ENCODE data around the gene ODAD3. TPM values are rescaled to one million over a fixed set of nuclear protein-coding genes. Genes with fewer than 3 reads are reported as not detected.
A peak's percentile ranks its signal among the peaks of the same experiment; 100 is the strongest.
"Not testable (repeated sequence)": the region's sequence is repeated elsewhere in the genome, so short reads cannot be mapped to it uniquely, and the experiment has no call there.

Gene ODAD3
- total and polyA plus RNA-seq, 4 donors, result 0.49 to 2.6 (median 1.6) TPM

DNA sequence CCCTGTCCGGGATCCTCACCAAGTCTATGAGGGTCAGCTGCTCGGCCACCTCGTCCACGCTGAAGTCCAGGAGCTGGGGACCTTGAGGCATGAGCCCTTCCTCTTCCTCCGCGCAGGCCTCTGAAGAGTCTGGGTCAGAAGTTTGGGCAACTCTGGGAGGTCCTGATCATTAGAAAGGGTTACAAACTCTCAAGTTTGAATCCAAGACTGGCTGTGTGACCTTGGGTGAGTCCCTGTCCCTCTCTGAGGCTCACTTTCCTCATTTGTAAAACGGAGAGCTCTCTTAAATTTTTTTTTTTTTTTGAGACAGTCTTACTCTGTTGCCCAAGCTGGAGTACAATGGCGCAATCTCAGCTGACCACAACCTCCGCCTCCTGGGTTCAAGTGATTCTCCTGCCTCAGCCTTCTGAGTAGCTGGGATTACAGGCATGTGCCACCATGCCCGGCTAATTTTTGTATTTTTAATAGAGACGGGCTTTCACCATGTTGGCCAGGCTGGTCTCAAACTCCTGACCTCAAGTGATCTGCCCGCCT, 28.2 kb downstream of the ODAD3 start:
- ATAC-seq (ENCODE audit: low FRiP score); DNase-seq; H3K36me3 ChIP-seq (ENCODE audit: control insufficient read depth in 1 of 2, insufficient read depth in 2 of 2, low read length in 1 of 2); H3K4me3 ChIP-seq (ENCODE audit: low read length in 2 of 2); H3K4me1 ChIP-seq (ENCODE audit: control insufficient read depth in 1 of 2, insufficient read depth in 2 of 2, low read length in 2 of 2); H3K27me3 ChIP-seq (ENCODE audit: control insufficient read depth in 1 of 2, insufficient read depth in 2 of 2, low read length in 1 of 2); H3K9me3 ChIP-seq (ENCODE audit: control insufficient read depth, low read length); intact Hi-C loops (cut with DNase I); H3K27ac ChIP-seq (ENCODE audit: low read depth in 1 of 2, low read length in 2 of 2): not testable (repeated sequence)
- 80 to 86% methylated on average over 12 of the region's 12 CpGs for WGBS, 2 donors

DNA sequence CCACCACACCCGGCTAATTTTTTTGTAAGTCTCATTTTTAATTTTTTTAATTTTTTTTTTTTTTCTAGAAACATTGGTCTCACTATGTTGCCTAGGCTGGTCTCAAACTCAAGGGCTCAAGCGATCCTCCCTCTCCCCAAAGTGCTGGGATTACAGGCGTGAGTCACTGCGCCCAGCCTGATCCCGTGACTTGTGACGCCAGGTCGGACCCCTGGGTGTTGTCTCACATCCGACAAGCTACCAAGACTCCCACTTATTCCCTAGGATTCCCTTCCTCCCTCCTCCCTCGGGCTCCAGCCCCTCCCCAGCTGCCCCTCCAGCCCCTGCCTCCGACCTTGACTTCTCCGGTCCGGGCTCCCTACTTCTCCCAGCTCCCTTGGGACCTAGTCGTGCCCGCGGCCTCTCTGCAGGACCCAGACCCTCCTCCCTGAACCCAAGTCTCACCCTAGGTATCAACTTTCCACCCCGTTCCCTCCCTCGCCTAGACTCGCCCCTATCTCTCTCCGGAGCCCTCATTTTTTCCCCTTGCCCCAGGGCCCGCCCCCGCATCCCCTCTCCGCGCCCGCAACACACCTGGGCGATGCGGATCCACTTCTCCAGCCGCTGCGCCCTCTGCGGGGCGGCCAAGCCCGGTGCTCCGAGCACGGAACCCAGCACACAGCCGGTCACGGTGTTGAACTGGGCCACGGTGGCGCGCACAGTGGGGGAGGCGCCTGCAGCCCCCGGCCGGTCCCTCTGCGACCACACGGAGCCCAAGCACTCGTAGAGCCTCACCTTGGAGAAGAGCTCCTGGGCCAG, 28.9 kb downstream of the ODAD3 start:
- intact Hi-C loops (cut with DNase I), result no loop called here
- Histone ChIP-seq H3K27ac (ENCODE audit: low read depth in 1 of 2, low read length in 2 of 2) (no peak overlapping the region), H3K4me3 (ENCODE audit: low read length in 2 of 2) (no peak overlapping the region), H3K9me3 (ENCODE audit: control insufficient read depth, low read length) (no peaks in the 10 kb centered on the region), H3K4me1 (ENCODE audit: control insufficient read depth in 1 of 2, insufficient read depth in 2 of 2, low read length in 2 of 2) (no peaks in the 10 kb centered on the region), H3K36me3 (ENCODE audit: control insufficient read depth in 1 of 2, insufficient read depth in 2 of 2, low read length in 1 of 2) (no peaks in the 10 kb centered on the region), H3K27me3 (ENCODE audit: control insufficient read depth in 1 of 2, insufficient read depth in 2 of 2, low read length in 1 of 2) (no peaks in the 10 kb centered on the region)
- 25 to 45% methylated on average over 44 of the region's 44 CpGs for WGBS, 2 donors
- ATAC-seq (ENCODE audit: low FRiP score) (no peak), DNase-seq (peak in 1 of 2 donors; percentile 75)

DNA sequence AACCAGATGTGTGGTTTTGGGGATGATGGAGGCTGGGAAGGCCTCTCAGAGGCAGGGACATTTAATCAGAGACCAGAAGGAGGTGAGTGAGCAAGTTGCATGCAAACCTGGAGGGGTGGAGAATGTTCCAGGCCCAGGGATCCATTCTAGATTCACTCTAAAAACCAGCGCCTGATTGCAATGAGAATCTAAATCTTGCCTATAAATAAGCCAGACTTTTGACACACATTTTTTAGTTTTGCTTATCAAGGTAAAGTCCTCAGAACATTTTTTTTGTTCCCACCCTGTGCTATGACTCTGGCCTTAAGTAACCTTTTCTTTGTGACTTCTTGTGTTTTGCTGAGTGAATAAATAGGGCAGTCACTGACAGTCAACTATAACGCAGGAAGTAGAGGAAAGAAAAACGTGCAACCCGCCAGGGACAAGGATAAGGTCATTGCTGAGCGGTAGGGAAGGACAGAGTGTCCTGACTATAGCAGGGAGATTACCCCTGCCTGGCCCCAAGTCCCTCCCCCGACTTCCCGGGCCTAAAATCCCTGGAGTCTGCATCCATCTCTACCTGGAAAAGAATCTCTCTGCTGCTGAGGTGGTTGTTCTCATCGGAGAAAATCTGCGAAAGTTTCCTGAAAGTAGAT, 30.2 kb downstream of the ODAD3 start:
- no peak for ATAC-seq (ENCODE audit: low FRiP score)

DNA sequence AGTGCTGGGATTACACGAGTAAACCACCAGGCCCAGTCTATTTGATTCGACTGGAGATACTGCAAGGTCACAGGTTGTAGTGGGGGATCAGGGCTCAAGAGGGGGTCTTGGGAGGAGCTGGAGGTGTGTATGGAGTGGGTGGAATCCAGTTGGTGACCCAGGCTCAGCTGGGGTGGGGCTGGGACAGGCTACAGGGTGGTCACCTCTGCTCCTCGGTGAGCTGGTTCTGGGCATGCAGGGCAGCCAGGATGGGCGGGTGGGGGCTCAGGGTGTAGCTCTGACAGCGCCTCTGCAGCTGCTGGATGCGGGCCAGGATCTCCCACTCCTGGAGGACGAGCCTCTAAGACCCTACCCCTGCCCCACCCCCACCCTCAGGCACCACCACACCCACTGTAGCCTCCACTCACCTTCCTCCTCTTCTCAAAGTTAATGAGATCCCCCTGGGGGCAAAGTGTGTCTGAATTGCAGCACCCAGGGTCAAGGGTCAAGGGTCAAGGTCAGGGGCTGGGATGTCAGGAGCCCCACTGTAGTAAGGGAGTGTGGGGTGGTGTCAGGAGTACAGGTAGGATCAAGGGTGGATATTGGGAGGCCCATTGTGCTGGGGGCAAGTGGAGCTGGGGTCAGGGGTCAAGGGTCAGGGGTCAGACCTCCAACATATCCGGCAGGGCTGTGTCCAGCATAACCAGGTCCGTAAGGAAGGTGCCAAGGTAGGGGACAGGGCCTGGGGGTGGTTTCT, 32.9 kb downstream of the ODAD3 start:
- Histone ChIP-seq H3K27me3 (ENCODE audit: control insufficient read depth in 1 of 2, insufficient read depth in 2 of 2, low read length in 1 of 2) (no peaks in the 10 kb centered on the region), H3K36me3 (ENCODE audit: control insufficient read depth in 1 of 2, insufficient read depth in 2 of 2, low read length in 1 of 2) (no peaks in the 10 kb centered on the region), H3K9me3 (ENCODE audit: control insufficient read depth, low read length) (no peaks in the 10 kb centered on the region), H3K4me1 (ENCODE audit: control insufficient read depth in 1 of 2, insufficient read depth in 2 of 2, low read length in 2 of 2) (no peaks in the 10 kb centered on the region), H3K27ac (ENCODE audit: low read depth in 1 of 2, low read length in 2 of 2) (no peak overlapping the region), H3K4me3 (ENCODE audit: low read length in 2 of 2) (no peak overlapping the region)
- intact Hi-C loops (cut with DNase I), result no loop called here
- no peak for DNase-seq
- no peak for ATAC-seq (ENCODE audit: low FRiP score)
- WGBS, 2 donors, result 80 to 83% methylated on average over 8 to 9 of the region's 9 CpGs

More for the DNA sequence above, 30.2 kb downstream of the ODAD3 start:
- intact Hi-C loops (cut with DNase I), result no loop called here
- Histone ChIP-seq H3K4me3 (ENCODE audit: low read length in 2 of 2) (no peak overlapping the region), H3K9me3 (ENCODE audit: control insufficient read depth, low read length) (no peaks in the 10 kb centered on the region), H3K27me3 (ENCODE audit: control insufficient read depth in 1 of 2, insufficient read depth in 2 of 2, low read length in 1 of 2) (no peaks in the 10 kb centered on the region), H3K36me3 (ENCODE audit: control insufficient read depth in 1 of 2, insufficient read depth in 2 of 2, low read length in 1 of 2) (no peaks in the 10 kb centered on the region), H3K4me1 (ENCODE audit: control insufficient read depth in 1 of 2, insufficient read depth in 2 of 2, low read length in 2 of 2) (no peaks in the 10 kb centered on the region), H3K27ac (ENCODE audit: low read depth in 1 of 2, low read length in 2 of 2) (no peak overlapping the region)
- 55 to 66% methylated on average over 9 of the region's 9 CpGs for WGBS, 2 donors
- DNase-seq, result no peak

DNA sequence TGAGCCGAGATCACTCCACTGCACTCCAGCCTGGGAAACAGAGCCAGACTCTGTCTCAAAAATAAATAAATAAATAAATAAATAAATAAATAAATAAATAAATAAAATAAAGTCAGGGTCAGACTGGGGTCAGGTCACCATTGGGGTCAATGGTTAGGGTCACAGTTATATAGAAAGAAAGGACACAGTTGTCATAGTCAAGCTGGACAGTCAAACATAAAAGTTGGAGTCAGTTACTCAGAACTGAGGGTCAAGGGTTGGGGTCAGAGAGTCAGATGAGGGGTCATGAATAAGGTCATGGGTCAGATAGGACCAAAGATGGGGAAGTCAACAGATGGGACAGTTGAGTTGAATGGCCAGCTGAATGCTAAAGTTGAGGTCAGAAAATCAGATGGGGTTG, 34.1 kb downstream of the ODAD3 start:
- Histone ChIP-seq H3K4me3 (ENCODE audit: low read length in 2 of 2) (no peak overlapping the region), H3K9me3 (ENCODE audit: control insufficient read depth, low read length) (no peaks in the 10 kb centered on the region), H3K27me3 (ENCODE audit: control insufficient read depth in 1 of 2, insufficient read depth in 2 of 2, low read length in 1 of 2) (no peaks in the 10 kb centered on the region), H3K4me1 (ENCODE audit: control insufficient read depth in 1 of 2, insufficient read depth in 2 of 2, low read length in 2 of 2) (no peaks in the 10 kb centered on the region), H3K27ac (ENCODE audit: low read depth in 1 of 2, low read length in 2 of 2) (no peak overlapping the region), H3K36me3 (ENCODE audit: control insufficient read depth in 1 of 2, insufficient read depth in 2 of 2, low read length in 1 of 2) (no peaks in the 10 kb centered on the region)
- intact Hi-C loops (cut with DNase I), result no loop called here
- WGBS, 2 donors, result 68% methylated on average over 1 of the region's 1 CpG
- DNase-seq (no peak), ATAC-seq (ENCODE audit: low FRiP score) (no peak)

DNA sequence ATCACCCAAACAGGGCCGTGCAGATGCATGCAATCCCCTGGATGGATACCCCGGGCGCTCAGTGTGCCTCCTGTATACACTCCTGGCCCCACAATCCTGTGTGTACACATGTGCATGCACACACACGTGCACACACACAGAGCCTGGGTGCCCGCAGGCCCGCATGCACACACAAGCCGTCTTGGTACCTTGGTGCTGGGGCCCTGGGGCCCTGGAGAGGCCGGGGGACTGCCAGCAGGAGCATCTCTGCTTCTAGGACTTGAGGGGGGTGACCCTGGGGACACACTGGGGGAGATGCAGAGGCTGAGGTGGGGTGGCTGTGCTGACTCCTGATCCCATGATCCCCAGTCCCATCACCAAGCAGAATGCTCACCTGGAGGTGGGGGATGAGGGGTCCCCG, 35.3 kb downstream of the ODAD3 start:
- Histone ChIP-seq H3K4me3 (ENCODE audit: low read length in 2 of 2) (no peak overlapping the region), H3K36me3 (ENCODE audit: control insufficient read depth in 1 of 2, insufficient read depth in 2 of 2, low read length in 1 of 2) (no peaks in the 10 kb centered on the region), H3K4me1 (ENCODE audit: control insufficient read depth in 1 of 2, insufficient read depth in 2 of 2, low read length in 2 of 2) (no peaks in the 10 kb centered on the region), H3K9me3 (ENCODE audit: control insufficient read depth, low read length) (no peaks in the 10 kb centered on the region), H3K27ac (ENCODE audit: low read depth in 1 of 2, low read length in 2 of 2) (no peak overlapping the region), H3K27me3 (ENCODE audit: control insufficient read depth in 1 of 2, insufficient read depth in 2 of 2, low read length in 1 of 2) (no peaks in the 10 kb centered on the region)
- intact Hi-C loops (cut with DNase I), result no loop called here
- no peak for DNase-seq
- 92 to 94% methylated on average over 9 of the region's 9 CpGs for WGBS, 2 donors
- no peak for ATAC-seq (ENCODE audit: low FRiP score)

DNA sequence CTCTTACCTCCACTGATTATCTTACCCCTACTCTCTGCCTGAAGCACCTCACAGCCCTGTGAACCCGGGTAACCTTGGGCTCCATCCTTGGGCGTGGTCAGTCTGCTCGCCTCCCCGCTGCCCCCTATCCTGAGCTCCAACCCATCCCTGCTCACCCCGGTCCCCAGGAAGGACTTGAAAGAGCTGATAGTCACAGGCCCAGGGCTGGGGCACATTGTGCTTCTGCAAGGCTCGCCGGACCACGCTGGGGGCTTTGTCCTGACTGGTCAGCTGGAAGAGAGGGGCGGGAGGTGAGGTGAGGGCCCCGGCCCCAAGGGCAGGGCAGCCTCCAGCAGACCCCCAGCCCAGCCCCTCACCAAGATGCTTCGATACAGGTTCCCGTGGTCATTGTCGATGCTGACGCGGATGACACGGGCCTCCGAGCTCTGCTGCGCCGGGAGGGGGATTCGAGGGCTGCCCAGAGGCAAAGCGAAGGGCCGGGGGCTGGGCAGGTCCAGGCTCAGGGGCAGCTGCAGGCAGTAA, 37.8 kb downstream of the ODAD3 start:
- no peaks in the 10 kb centered on the region for H3K4me1 ChIP-seq (ENCODE audit: control insufficient read depth in 1 of 2, insufficient read depth in 2 of 2, low read length in 2 of 2)
- no peak for DNase-seq
- intact Hi-C loops (cut with DNase I), result no loop called here

DNA sequence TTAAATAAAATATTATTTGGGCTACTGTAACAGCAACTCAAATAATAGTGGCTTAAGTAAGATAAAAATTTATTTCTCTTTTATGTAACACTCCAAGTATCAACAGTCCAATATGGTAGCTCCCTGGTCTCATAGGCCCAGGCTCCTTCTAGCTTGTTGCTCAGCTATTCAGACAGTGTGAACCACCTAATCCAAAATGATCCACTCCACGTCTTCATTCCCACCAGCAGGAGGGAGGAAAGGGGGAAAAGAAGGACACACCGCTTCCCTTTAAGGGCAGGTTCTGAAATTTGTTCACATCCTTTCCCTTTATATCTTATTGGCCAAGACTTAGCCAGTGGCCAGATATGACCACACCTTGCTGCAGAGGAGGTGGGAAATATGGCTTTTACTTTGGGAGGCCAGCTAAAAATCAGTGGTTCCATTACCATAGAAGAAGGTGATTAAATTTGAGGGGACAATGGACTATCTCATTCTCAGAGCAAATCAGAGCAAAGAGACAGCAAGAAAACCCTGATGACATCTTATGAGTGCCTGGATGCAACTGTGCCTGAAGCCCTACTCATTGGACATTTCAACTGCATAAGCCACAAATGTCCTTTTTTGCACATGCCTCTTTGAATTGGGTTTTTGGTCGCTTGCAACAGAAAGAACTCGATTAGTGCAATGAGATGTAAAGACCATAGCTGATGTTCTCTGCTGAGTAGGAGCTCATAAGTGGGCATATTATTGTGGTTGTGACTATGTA, 43.8 kb downstream of the ODAD3 start:
- H3K4me1 ChIP-seq (ENCODE audit: control insufficient read depth in 1 of 2, insufficient read depth in 2 of 2, low read length in 2 of 2), result no peaks in the 10 kb centered on the region
- H3K4me3 ChIP-seq (ENCODE audit: low read length in 2 of 2), result no peak overlapping the region
- peaks cover 2% of the 10 kb centered on the region for H3K9me3 ChIP-seq (ENCODE audit: control insufficient read depth, low read length)
- no peaks in the 10 kb centered on the region for H3K36me3 ChIP-seq (ENCODE audit: control insufficient read depth in 1 of 2, insufficient read depth in 2 of 2, low read length in 1 of 2)
- intact Hi-C loops (cut with DNase I), result no loop called here
- ATAC-seq (ENCODE audit: low FRiP score) (no peak), DNase-seq (no peak)
- 77 to 83% methylated on average over 4 of the region's 4 CpGs for WGBS, 2 donors
- H3K27me3 ChIP-seq (ENCODE audit: control insufficient read depth in 1 of 2, insufficient read depth in 2 of 2, low read length in 1 of 2), result no peaks in the 10 kb centered on the region
- H3K27ac ChIP-seq (ENCODE audit: low read depth in 1 of 2, low read length in 2 of 2), result no peak overlapping the region

More for the DNA sequence above, 37.8 kb downstream of the ODAD3 start:
- no peak overlapping the region for H3K27ac ChIP-seq (ENCODE audit: low read depth in 1 of 2, low read length in 2 of 2)
- no peaks in the 10 kb centered on the region for H3K36me3 ChIP-seq (ENCODE audit: control insufficient read depth in 1 of 2, insufficient read depth in 2 of 2, low read length in 1 of 2)
- no peak for ATAC-seq (ENCODE audit: low FRiP score)
- H3K4me3 ChIP-seq (ENCODE audit: low read length in 2 of 2), result no peak overlapping the region
- no peaks in the 10 kb centered on the region for H3K27me3 ChIP-seq (ENCODE audit: control insufficient read depth in 1 of 2, insufficient read depth in 2 of 2, low read length in 1 of 2)
- WGBS, 2 donors, result 91% methylated on average over 22 of the region's 22 CpGs
- no peaks in the 10 kb centered on the region for H3K9me3 ChIP-seq (ENCODE audit: control insufficient read depth, low read length)

Measured in aorta (tissue), 5 donors.